GM12874 (cell line): ENCODE results near the gene PLK3.

ENCODE experiments used
- CTCF ChIP-seq: IDR thresholded peaks from 2 replicates; pipeline ENCODE4 v1.5.1; 2011; ENCODE audit warnings: low read depth, mild to moderate bottlenecking, control low read depth, low read length, moderate library complexity; ENCODE audit not compliant: insufficient read depth

PLK3 gene

GRCh38 chr1:44799770-44800584, at the start of gene PLK3:
Gene PLK3, plus strand, starts transcription at chr1:44800377. Its CDS starts 87 bp downstream, at chr1:44800464.
- peak; percentile 95 for TF ChIP-seq CTCF

- TF ChIP-seq CTCF = no peak
Observed at GRCh38 chr1:44757420-44757819, 42.8 kb upstream of the PLK3 start.

- no peak for TF ChIP-seq CTCF
Observed at GRCh38 chr1:44759077-44759476, 41.1 kb upstream of the PLK3 start.

GRCh38 chr1:44760876-44761275, 39.3 kb upstream of the PLK3 start:
- TF ChIP-seq CTCF = no peak

GRCh38 chr1:44775078-44775929, 24.9 kb upstream of the PLK3 start, which contains the start of gene RPS8:
Gene RPS8, plus strand, starts transcription at chr1:44775540. Its CDS starts 57 bp downstream, at chr1:44775597.
- no peak for TF ChIP-seq CTCF

- TF ChIP-seq CTCF = no peak
Observed at GRCh38 chr1:44775930-44776729, 24.0 kb upstream of the PLK3 start.

GRCh38 chr1:44776730-44777068, 23.5 kb upstream of the PLK3 start:
- no peak for TF ChIP-seq CTCF
